Medulla oblongata (tissue), 1 donor: ENCODE measurements around the gene RAD51B.
"Not testable (repeated sequence)": the region's sequence is repeated elsewhere in the genome, so short reads cannot be mapped to it uniquely, and the experiment has no call there.

Source experiments
- DNase-seq: peaks from one replicate; pipeline ENCODE4 v3.0.0-alpha.2; 2015; ENCODE audit errors: extremely low spot score

RAD51B gene

DNA sequence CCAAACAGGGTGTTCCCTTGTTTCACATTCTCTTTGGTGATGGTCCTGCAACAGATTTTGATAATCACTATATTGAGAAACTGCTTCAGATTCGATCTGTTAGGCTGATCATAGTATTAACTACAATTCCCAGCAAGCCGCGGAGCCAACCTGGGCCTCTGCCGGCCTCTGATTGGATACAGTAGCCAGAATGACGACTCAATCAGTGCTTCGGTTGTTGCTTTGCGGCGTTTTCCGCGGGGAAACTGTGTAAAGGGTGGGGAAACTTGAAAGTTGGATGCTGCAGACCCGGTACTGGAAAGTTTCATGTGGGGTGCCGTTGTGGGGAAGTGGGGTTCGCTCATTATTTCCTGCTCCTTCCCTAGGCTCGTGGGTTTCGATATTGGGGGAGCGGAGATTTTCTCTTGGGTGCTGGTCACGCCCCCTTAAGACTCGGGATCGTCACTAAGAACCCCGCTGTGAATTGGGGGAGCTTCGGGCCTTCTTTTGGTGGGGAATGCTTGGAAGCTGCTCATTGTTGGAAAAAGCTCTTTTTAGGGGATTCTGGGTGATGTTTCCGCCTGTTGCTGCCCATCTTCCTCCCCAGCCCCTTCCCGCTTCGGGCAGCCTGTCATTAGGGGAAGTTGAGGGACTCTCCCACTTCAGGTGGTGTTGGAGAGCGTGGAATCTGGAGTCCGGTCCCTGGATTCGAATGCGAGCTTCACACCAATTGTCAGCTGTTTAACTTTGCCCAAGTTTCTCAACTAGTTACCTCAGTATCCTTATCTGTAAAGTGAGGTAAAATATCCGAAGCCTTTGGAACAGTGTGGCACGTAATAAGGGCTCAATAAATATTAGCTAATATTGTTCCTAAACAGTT lies at the start of gene RAD51B:
Gene RAD51B, plus strand, starts transcription at position 217 of the 859 bp plus-strand sequence.
- peak; percentile 92 for DNase-seq

DNA sequence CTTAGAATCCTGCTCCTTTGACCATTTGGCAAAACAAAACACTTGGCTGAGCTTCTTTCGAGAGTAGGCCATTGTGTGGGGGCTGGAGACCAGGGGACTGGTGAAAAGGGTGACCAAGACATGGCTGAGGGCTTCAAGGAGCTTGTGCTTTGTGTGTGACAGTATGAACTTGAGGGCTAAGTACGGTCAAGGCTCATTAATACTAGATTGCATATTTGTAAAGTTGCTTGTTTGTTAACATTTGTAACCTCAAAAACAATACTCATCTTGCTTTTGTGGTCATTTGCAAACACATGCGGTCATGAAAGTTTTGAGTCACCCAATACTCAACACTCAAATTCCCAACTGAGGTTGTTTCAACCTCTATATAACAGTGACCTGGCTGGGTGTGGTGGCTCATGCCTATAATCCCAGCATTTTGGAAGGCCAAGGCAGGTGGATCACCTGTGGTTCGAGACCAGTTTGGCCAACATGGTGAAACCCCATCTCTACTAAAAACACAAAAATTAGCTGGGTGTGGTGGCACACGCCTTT lies 45.7 kb upstream of the RAD51B start:
- DNase-seq, result no peak

DNA sequence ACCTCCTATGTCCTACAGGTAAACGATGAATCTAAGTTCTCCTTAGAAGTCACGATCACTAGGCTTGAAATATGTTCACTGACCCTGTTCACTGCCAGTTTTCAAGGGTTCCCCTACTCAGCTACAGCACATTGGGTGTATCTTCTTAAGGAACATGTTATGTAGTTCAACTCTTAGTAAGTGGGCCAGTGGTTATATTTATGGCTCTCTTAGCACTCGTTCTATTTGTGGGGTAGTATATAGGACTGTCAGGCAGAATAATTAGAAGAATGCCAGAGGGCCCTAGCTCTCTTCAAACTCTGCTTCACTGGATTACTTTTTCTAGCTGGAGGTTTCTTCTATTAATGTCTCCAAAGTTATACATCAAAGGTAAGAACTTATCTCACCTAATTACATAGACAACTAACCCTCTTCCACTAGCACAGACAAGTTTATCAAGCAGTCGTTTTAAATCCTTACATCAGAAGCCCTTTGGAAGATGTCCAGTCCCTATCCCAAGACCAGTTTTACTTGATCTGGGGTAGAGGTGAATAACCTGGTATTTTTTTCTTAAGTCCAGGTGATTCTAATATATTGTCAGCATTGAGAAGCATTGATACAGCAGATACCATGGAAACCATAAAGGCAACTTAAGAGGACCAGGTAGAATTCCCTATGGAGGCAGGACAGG lies 42.8 kb upstream of the RAD51B start:
- no peak for DNase-seq

GRCh38 chr14:67778792-67779191 lies 40.8 kb upstream of the RAD51B start:
- no peak for DNase-seq

DNA sequence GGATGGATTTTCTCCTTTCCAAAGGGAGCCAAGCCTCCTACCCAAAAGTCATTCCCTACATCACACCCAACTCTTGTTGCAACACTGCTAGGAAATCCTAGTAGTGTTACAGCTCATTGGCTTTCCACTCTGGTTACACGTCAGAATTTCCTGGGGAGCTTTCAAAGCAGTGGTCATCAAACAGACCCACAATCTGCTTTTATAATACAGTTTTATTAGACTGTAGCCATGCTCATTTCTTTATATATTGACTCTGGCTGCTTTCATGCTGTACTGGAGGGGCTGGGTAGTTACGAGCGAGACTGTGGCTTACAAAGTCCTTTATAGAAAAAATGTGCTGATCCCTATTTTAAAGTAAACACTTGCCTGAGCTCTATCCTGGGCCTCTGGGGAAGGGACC lies 37.5 kb upstream of the RAD51B start:
- DNase-seq, result no peak

DNA sequence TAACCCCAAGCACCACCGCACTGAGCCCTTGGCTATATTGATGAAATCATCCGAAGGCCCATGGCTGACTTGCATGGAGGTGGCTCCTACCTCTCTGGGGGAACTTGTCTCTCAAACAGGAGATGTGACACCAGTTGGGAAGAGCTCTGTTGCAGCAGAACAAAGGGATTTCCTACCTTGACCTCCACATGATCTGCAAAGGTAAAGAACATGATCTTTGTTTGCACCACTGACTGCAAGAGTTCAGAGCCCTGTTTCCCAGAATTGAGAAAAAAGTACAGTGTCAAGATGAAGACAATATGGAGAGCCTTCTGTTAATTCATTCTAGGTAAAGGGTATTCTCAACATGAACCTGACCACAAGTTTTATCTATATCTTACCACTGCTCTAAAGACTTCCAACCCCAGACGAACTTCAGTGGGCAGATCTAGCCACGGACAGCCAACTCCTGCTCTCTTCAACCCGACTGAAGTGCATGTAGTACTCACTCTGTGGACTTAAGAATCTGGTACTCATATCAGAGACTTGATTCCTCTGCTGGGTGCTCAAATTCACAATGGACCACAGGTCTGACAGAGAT lies 35.2 kb upstream of the RAD51B start:
- no peak for DNase-seq

DNA sequence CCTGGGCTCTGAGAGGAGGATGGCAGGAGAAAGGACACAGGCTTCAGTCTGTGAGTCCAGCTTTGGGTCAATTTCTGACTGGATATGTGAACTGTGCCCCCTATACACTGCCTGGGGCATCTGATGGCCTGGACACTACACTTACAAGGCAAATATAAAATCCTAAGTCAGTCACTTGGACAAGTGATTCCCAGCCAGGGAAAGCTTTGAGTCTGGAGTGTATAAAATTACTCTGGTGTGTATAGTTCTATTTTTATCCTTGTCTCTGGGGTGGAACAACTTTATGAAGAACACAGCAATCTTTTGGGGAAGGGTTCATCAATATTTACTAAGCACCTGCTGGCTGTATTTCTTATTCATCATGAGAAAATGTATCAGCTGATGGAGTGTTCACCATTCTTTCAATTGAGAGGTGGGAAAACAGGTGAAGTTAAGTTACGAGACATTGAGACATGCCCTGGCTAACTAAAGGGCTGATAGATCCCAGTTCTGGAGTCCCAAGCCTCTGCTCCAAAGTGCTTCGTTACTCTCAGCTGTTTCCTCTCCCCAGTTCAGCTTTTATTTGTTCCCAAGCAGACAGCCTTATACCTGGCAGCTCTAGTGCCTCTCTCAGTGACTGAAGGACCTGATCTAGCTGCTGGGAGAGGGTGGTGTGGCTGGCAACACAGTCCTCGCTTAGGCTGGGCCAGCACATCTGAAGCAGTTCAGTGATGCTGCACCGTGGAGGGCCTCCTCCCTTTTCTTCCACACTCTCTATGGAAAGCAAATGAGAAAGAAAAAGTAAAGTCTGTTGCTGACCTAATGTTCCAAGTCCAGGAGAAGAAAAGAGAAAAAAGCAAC lies 34.1 kb upstream of the RAD51B start:
- no peak for DNase-seq

DNA sequence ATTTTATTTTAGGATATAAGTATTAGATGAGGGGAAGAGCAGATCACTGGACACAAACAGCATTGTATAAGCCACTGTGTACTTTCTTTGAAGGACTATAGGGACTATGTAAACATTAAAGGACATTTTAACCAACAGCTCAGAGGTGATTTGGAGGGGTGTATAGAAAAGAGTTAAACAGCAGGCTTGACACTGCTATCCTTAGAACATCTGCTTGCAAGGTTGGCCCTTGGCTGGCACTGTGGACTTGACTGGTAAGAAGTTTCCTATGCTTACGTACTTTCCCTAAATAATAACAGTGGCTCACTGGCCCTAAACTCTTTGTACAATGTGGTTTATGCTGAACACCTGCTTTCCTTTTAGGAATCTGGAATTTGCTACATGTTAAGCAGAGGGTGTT lies 31.9 kb upstream of the RAD51B start:
- no peak for DNase-seq

- DNase-seq, result no peak
Measured at GRCh38 chr14:67798731-67799130, 20.8 kb upstream of the RAD51B start.

DNA sequence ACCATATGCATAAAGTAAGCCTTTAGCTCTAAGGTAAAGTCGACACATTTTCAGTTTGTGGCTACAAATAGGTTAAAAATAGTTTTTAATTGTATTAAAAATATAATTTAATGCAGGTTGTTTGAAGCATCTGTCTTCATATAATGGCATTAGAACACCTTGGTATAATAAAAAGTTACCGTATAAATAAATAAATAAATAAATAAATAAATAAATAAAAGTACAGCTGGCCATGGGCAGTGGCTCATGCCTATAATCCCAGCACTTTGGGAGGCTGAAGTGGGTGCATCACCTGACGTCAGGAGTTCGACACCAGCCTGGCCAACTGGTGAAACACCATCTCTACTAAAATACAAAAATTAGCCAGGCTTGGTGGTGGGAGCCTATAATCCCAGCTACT lies 18.8 kb upstream of the RAD51B start:
- DNase-seq, result no peak

DNA sequence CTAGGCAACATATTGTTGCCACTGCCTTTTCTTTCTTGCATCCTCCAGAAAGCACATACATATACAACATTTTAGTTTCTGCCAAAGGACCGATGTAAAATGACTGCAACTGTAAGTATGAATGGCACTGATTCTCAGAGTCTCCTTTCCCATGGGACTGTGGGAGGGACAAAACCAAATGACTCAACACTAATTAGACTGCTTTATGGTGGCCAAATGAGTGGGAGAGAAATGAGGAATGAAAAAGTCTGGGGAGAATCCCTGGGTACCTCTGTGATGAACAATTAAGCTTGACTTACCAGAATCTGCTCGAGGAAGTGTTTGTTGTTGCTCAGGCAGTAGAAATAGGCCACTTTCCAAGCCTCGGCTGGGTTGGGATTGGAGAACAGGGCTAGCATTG lies 13.3 kb upstream of the RAD51B start:
- DNase-seq, result no peak

DNA sequence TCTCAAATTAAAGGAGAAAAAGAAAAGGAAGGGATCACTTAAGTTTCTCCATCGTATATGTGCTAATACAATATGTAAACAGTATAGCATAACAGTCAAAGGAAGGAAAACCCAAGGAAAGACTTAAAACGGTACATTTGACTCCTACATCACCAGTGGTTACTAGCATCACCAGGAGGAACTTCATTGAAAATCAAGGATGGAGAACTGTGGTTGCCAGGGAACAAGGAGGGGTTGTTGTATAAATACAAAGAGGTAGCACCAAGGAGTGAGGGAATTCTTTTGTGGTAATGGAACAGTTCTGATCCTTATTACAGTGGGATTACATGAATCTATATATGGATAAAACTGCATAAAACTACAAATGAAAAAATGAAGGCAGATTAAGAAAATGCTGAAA lies 4.8 kb upstream of the RAD51B start:
- no peak for DNase-seq

GRCh38 chr14:67815573-67816225 lies 3.9 kb upstream of the RAD51B start:
- peak; percentile 51 for DNase-seq

- DNase-seq, result peak; percentile 98
Measured at GRCh38 chr14:67816326-67817002, 3.1 kb upstream of the RAD51B start, which contains the start of gene ZFYVE26. Gene ZFYVE26 (minus strand): TSS chr14:67816590. CDS start chr14:67815963, 627 bp downstream.

GRCh38 chr14:67817750-67818438 lies 1.7 kb upstream of the RAD51B start:
- no peak for DNase-seq

DNA sequence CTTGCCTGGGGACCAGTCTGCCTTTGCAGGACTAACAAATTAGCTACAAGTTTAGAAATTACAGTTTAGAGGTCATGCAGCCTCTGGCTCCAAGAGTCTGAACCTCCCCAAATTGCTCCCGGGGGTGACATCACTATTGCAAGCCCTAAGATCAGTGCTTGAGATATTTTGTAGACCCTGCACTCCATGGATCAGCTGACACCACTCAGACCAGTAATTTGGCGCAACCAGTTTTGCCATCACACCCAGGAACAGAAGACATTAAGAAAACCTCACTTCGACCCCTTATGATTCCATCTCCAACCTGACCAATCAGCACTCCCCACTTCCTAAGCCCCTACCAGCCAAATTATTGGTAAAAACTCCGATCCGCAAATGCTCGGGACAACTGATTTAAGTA lies 1.1 kb upstream of the RAD51B start:
- not testable (repeated sequence) for DNase-seq

- no peak for DNase-seq
Measured at GRCh38 chr14:67820428-67820971, 921 bp downstream of the RAD51B start.

DNA sequence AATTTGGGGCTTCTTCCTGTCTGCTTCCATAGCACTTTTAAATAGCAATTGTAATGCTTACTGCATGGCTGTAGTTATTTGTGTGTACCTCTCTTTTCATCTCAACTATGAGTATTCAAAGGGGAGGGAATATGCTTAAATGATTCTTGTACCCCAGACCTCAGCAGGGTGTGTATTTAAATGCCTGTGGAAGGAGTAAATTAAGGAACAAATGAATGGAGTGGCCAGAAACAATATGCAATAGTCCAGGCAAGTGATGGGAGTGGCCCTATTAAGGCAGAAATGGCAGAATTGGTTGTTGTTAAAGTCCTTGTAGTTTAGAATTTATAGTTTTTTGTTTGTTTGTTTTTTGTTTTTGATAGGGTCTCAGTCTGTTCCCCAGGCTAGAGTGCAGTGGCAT lies 1.5 kb downstream of the RAD51B start:
- no peak for DNase-seq

DNA sequence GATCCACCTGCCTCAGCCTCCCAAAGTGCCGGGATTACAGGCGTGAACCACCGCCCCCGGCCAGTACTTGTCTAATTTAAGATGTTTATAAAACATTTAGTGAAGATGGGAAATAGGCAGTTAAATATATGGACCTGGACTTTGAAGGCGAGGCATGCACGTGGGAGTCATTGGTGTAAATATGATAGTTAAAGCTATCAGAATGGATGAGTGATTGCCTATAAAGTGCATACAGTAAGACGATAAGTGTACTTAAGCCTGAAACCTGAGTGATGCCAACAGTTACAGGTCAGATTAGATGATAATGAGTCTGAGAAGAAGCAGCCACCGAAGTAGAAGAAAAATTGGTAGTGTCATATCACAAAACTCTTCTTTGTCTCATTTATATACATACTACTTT lies 11.5 kb downstream of the RAD51B start:
- no peak for DNase-seq

DNA sequence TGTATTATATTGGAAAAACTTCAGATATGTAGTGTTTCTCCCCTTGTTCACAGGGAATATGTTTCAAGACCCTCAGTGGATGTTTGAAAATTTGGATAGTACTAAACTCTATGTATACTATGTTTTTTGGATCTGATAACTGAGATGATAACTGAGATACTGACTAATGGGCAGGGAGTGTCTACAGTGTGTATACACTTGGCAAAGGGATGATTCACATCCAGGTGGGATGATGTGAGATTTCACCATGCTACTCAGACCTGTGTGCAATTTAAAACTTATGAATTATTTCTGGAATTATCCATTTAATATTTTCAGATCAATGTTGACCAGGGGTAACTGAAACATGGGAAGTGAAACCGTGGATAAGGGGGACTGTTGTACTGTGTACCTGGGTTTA lies 13.8 kb downstream of the RAD51B start:
- DNase-seq, result no peak
